Ectodermal cell (in vitro differentiated cells): ENCODE measurements around the gene VKORC1L1.
A peak's percentile ranks its signal among the peaks of the same experiment; 100 is the strongest.

Experiments
- H3K27ac ChIP-seq: 2 replicates; pipeline ENCODE4 v1.7.0; 2013; ENCODE audit warnings: mild to moderate bottlenecking, low read depth, low read length; ENCODE audit not compliant: insufficient read depth, poor library complexity, severe bottlenecking
- H3K27me3 ChIP-seq: 2 replicates; pipeline ENCODE4 v1.7.0; 2013; ENCODE audit warnings: mild to moderate bottlenecking, low read length; ENCODE audit not compliant: insufficient read depth, control insufficient read depth, poor library complexity, severe bottlenecking
- H3K36me3 ChIP-seq: one replicate; pipeline ENCODE4 v1.7.0; 2013; ENCODE audit warnings: low read length; ENCODE audit not compliant: control insufficient read depth, insufficient read depth
- H3K4me1 ChIP-seq: one replicate; pipeline ENCODE4 v1.7.0; 2013; ENCODE audit warnings: low read length; ENCODE audit not compliant: control insufficient read depth, insufficient read depth
- H3K4me3 ChIP-seq: 2 replicates; pipeline ENCODE4 v1.7.0; 2013; ENCODE audit warnings: low read depth, low read length, control low read depth; ENCODE audit not compliant: insufficient read depth
- H3K9me3 ChIP-seq: 2 replicates; pipeline ENCODE4 v1.7.0; 2013; ENCODE audit warnings: mild to moderate bottlenecking, low read length, moderate library complexity; ENCODE audit not compliant: control insufficient read depth
- WGBS, 2 experiments: methylation state at CpG; one replicate each; pipeline ENCODE4 v1.1.7; 2013; ENCODE audit warnings: missing lambda C conversion rate in 2 of 2; 5-methylcytosine and 5-hydroxymethylcytosine counted together

Gene VKORC1L1

GRCh38 chr7:65975814-65976445 lies 103.1 kb downstream of the VKORC1L1 start:
- Histone ChIP-seq H3K4me1 (peaks cover 4% of the 10 kb centered on the region), H3K36me3 (peaks cover 32% of the 10 kb centered on the region)
- 93 to 96% methylated on average over 11 of the region's 11 CpGs for WGBS, 2 experiments

GRCh38 chr7:65976659-65977196 lies 103.9 kb downstream of the VKORC1L1 start:
- peaks cover 32% of the 10 kb centered on the region for H3K36me3 ChIP-seq
- H3K27me3 ChIP-seq = no peaks in the 10 kb centered on the region

More at GRCh38 chr7:65975814-65976445, 103.1 kb downstream of the VKORC1L1 start:
- H3K4me3 ChIP-seq = no peak overlapping the region
- H3K27me3 ChIP-seq = no peaks in the 10 kb centered on the region
- H3K9me3 ChIP-seq = no peaks in the 10 kb centered on the region
- H3K27ac ChIP-seq = no peak overlapping the region

GRCh38 chr7:65978891-65979582 lies 106.2 kb downstream of the VKORC1L1 start:
- Histone ChIP-seq H3K4me3 (no peak overlapping the region), H3K27me3 (no peaks in the 10 kb centered on the region), H3K36me3 (peaks cover 18% of the 10 kb centered on the region), H3K9me3 (no peaks in the 10 kb centered on the region), H3K27ac (no peak overlapping the region), H3K4me1 (peaks cover 6% of the 10 kb centered on the region)
- 97% methylated on average over 18 of the region's 18 CpGs for WGBS, 2 experiments

More at GRCh38 chr7:65976659-65977196, 103.9 kb downstream of the VKORC1L1 start:
- 95 to 96% methylated on average over 16 of the region's 16 CpGs for WGBS, 2 experiments
- no peak overlapping the region for H3K27ac ChIP-seq
- H3K9me3 ChIP-seq = no peaks in the 10 kb centered on the region
- H3K4me3 ChIP-seq = no peak overlapping the region
- peaks cover 6% of the 10 kb centered on the region for H3K4me1 ChIP-seq

DNA sequence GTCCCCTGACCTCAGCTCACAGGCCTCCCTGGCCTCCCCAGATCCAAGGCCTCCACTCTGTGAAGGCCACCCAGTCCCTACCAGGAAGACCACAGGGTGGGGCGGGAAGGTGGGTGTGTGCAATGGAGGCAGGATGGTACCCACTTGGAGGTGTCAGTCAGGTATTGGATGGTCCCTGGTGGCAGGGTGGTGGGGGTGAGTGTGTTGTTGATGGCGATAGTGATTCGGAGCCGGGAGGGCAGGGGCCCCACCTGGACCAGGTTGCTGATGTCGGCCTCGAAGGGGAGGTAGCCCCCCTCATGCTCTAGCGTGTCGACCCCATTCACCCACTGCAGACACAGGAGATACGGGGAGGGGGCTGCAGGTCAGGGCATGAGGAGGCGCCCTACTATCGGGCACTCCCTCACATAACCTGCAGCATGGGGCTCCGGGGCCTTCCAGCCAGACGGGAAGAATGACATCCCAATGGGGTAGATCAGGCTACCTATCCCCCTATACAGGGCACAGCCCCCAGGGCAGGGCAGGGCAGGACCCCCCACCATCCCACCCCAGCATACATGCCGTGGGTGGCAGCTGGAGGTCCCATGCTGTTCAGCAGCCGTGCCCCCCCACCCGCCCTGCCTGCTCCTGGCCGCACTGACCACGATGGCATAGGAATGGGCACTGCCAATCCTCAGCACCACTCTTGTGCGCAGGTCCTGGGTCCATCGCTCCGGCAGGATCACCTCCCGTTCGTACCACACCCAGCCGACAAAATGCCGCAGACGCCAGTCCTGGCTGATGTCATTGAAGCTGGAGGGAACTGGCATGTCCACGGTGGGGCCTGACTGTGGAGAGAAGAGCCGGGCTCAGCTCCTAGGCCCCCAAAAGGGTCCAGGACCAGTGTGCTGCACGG lies 107.0 kb downstream of the VKORC1L1 start:
- Histone ChIP-seq H3K4me3 (no peak overlapping the region), H3K36me3 (peaks cover 11% of the 10 kb centered on the region), H3K27ac (no peak overlapping the region), H3K9me3 (no peaks in the 10 kb centered on the region), H3K27me3 (no peaks in the 10 kb centered on the region), H3K4me1 (peaks cover 6% of the 10 kb centered on the region)
- 95 to 96% methylated on average over 29 of the region's 29 CpGs for WGBS, 2 experiments

DNA sequence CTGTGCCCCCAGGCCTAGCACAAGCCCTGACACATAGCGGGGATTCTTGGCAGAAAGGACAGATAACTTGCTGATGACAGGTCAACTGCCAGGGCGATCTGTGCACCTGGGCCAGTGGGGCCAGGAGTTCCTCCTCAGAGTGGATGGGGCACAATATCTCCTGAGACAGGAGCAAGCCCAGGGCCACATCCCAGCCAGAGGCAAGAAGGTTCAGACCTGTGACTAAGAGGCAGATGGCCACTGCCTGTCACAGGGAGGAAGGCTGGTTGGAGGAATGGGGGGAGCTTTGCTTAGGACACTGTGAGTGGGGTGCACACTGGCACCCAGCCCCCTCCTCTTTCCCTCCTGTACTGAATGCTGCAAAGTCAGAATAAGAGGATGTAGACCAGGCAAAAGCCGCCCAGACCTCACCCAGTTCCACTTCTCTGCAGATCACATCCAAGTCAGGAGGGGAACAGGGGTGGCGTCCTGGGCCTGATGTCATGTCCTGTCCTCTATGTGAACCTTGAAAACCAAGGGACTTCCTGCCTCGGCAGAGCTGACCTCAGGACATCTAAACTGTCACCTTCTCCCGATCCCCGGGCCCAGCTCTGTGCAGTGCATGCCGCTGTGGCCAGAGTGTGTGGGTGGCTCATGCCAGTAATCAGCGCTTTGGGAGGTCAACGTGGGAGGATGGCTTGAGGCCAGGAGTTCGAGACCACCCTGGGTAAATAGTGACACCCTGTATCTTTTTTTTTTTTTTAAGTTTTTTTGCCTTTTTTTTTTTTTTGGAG lies 107.8 kb downstream of the VKORC1L1 start:
- WGBS, 2 experiments = 86 to 90% methylated on average over 11 of the region's 11 CpGs
- no peaks in the 10 kb centered on the region for H3K27me3 ChIP-seq
- H3K36me3 ChIP-seq = peaks cover 11% of the 10 kb centered on the region
- no peaks in the 10 kb centered on the region for H3K9me3 ChIP-seq
- H3K4me3 ChIP-seq = peak overlapping the region; percentile 90
- peaks cover 6% of the 10 kb centered on the region for H3K4me1 ChIP-seq
- no peak overlapping the region for H3K27ac ChIP-seq

GRCh38 chr7:65981965-65982792 lies 109.3 kb downstream of the VKORC1L1 start, which contains the start of gene GUSB:
GUSB (minus strand) TSS chr7:65982213; CDS start chr7:65982183, 30 bp downstream.
- Histone ChIP-seq H3K27me3 (no peaks in the 10 kb centered on the region), H3K9me3 (no peaks in the 10 kb centered on the region), H3K4me3 (peak within 1 kb of the TSS; percentile 90), H3K27ac (peak within 1 kb of the TSS; percentile 74), H3K36me3 (peaks cover 7% of the 10 kb centered on the region), H3K4me1 (peaks cover 6% of the 10 kb centered on the region)
- 9% methylated on average over 62 of the region's 62 CpGs for WGBS, 2 experiments

- Histone ChIP-seq H3K36me3 (peaks cover 5% of the 10 kb centered on the region), H3K27me3 (no peaks in the 10 kb centered on the region), H3K9me3 (no peaks in the 10 kb centered on the region), H3K27ac (no peak overlapping the region), H3K4me3 (no peak overlapping the region), H3K4me1 (peaks cover 6% of the 10 kb centered on the region)
- 90 to 93% methylated on average over 10 of the region's 10 CpGs for WGBS, 2 experiments
Observed at GRCh38 chr7:65983965-65984658, 111.2 kb downstream of the VKORC1L1 start.

DNA sequence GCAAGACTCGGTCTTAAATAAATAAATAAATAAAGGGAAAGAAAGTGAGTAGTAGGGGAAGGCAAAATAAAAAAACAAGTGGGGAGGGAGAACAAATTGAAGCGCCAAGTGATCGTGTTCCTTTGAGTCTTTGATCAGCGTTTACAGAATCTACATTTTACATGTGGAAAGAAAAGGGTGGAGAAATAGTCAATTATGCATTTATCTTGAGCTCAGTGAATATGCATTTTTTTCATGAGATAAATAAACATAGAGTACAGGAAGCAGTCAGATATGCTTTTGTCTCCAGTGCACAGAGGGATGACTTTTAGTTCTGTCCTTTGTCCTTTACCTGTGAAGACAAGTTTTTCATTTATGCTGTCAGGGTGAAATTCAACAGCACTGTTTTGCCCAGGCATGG lies 115.2 kb downstream of the VKORC1L1 start:
- no peaks in the 10 kb centered on the region for H3K36me3 ChIP-seq
- no peak overlapping the region for H3K4me3 ChIP-seq
- H3K9me3 ChIP-seq = no peaks in the 10 kb centered on the region
- H3K4me1 ChIP-seq = no peaks in the 10 kb centered on the region
- H3K27ac ChIP-seq = no peak overlapping the region
- WGBS, 2 experiments = 93 to 96% methylated on average over 4 of the region's 4 CpGs
- H3K27me3 ChIP-seq = no peaks in the 10 kb centered on the region
